Thyroid gland (tissue), 4 donors: ENCODE results near the gene BRD2. TPM values are rescaled to one million over a fixed set of nuclear protein-coding genes. Genes with fewer than 3 reads are reported as not detected.

ENCODE experiments used
- DNase-seq, 2 donors: peaks; one replicate each; pipeline ENCODE4 v3.0.0-alpha.2; 2019
- H3K27ac ChIP-seq, 3 donors: fragments of 200-600 bp; sonication (generic); 1 replicate in 2 of 3; 2 replicates in 1 of 3; pipeline ENCODE4 v1.5.1; 2016 to 2019; ENCODE audit warnings: mild to moderate bottlenecking in 1 of 3, moderate library complexity in 1 of 3
- H3K27me3 ChIP-seq: fragments of 200-600 bp; sonication (generic); one replicate; pipeline ENCODE4 v1.5.1; 2019
- H3K36me3 ChIP-seq, 2 donors: fragments of 200-600 bp; sonication (generic); one replicate each; pipeline ENCODE4 v1.5.1; 2016 to 2019
- H3K4me1 ChIP-seq, 2 donors: fragments of 200-600 bp; sonication (generic); one replicate each; pipeline ENCODE4 v1.5.1; 2017 to 2019
- H3K4me3 ChIP-seq, 3 donors: fragments of 200-600 bp; sonication (generic); replicated peaks in 1 of 3; 1 replicate in 2 of 3; 2 replicates in 1 of 3; pipeline ENCODE4 v1.5.1; 2016; ENCODE audit warnings: mild to moderate bottlenecking in 1 of 3
- H3K9me3 ChIP-seq: fragments of 200-600 bp; sonication (generic); one replicate; pipeline ENCODE4 v1.5.1; 2017
- CTCF ChIP-seq, 6 experiments: fragments of 200-600 bp in 3 of 6; fragments of 450-650 bp in 3 of 6; sonication (generic) in 3 of 6; IDR thresholded peaks; one replicate each; pipeline ENCODE4 v1.5.1; 2016 to 2019; ENCODE audit warnings: antibody characterized with exemption in 6 of 6, mild to moderate bottlenecking in 2 of 6, inconsistent platforms in 1 of 6, moderate library complexity in 1 of 6
- POLR2A ChIP-seq, 2 donors: fragments of 450-650 bp; IDR thresholded peaks; one replicate each; pipeline ENCODE4 v1.6.1; 2017; ENCODE audit warnings: antibody characterized with exemption in 2 of 2, mild to moderate bottlenecking in 2 of 2, moderate library complexity in 1 of 2
- WGBS, 2 donors: methylation state at CpG; one replicate each; pipeline ENCODE4 v1.1.5; 2017; 5-methylcytosine and 5-hydroxymethylcytosine counted together
- intact Hi-C: fragments of 100-400 bp; cut with DNase I; formaldehyde crosslinking; loops from one replicate; pipeline ENCODE4 v1.15.1; 2023
- total RNA-seq, 4 donors: library from RNA; depleted of rRNA; stranded (reverse); fragments of >200 nt; gene quantifications; one replicate each; pipeline ENCODE4 v1.2.3, GENCODE V29; 2016

BRD2 gene
- total RNA-seq, 4 donors from 2014 or later = 206 to 282 (median 238) TPM

GRCh38 chr6:33000055-33000454, 31.7 kb downstream of the BRD2 start:
- no peaks in the 10 kb centered on the region for H3K9me3 ChIP-seq
- intact Hi-C loops = no loop called here
- TF ChIP-seq CTCF (IDR thresholded peaks at IDR 0.05) (no peak), POLR2A (IDR thresholded peaks at IDR 0.05) (no peak)
- H3K4me1 ChIP-seq = no peaks in the 10 kb centered on the region
- no peak overlapping the region for H3K27ac ChIP-seq
- H3K4me3 ChIP-seq = no peak overlapping the region
- 39 to 42% methylated on average over 8 of the region's 8 CpGs for WGBS, 2 donors
- H3K36me3 ChIP-seq = no peaks in the 10 kb centered on the region
- H3K27me3 ChIP-seq = no peaks in the 10 kb centered on the region
- no peak for DNase-seq

- Histone ChIP-seq H3K4me3 (no peak overlapping the region), H3K27me3 (no peaks in the 10 kb centered on the region), H3K27ac (no peak overlapping the region), H3K36me3 (no peaks in the 10 kb centered on the region), H3K9me3 (no peaks in the 10 kb centered on the region), H3K4me1 (no peaks in the 10 kb centered on the region)
- intact Hi-C loops = no loop called here
- 67 to 78% methylated on average over 4 of the region's 4 CpGs for WGBS, 2 donors
- DNase-seq = no peak
- TF ChIP-seq CTCF (IDR thresholded peaks at IDR 0.05) (no peak), POLR2A (IDR thresholded peaks at IDR 0.05) (no peak)
Measured at GRCh38 chr6:33001685-33002084, 33.3 kb downstream of the BRD2 start.

GRCh38 chr6:33004940-33005339, 36.5 kb downstream of the BRD2 start:
- intact Hi-C loops = no loop called here

GRCh38 chr6:33007831-33008400, 39.5 kb downstream of the BRD2 start:
- no peak overlapping the region for H3K4me3 ChIP-seq
- WGBS, 2 donors = 92 to 95% methylated on average over 20 to 26 of the region's 26 CpGs
- H3K27me3 ChIP-seq = no peaks in the 10 kb centered on the region
- TF ChIP-seq CTCF (IDR thresholded peaks at IDR 0.05) (no peak), POLR2A (IDR thresholded peaks at IDR 0.05) (no peak)
- H3K4me1 ChIP-seq = no peaks in the 10 kb centered on the region
- H3K9me3 ChIP-seq = no peaks in the 10 kb centered on the region
- DNase-seq = no peak
- no peaks in the 10 kb centered on the region for H3K36me3 ChIP-seq
- no peak overlapping the region for H3K27ac ChIP-seq
- intact Hi-C loops = no loop called here

More at GRCh38 chr6:33004940-33005339, 36.5 kb downstream of the BRD2 start:
- Histone ChIP-seq H3K9me3 (no peaks in the 10 kb centered on the region), H3K4me3 (no peak overlapping the region), H3K27me3 (no peaks in the 10 kb centered on the region), H3K36me3 (no peaks in the 10 kb centered on the region), H3K4me1 (no peaks in the 10 kb centered on the region), H3K27ac (no peak overlapping the region)
- no peak for DNase-seq
- WGBS, 2 donors = 68 to 88% methylated on average over 6 of the region's 6 CpGs
- no peak for TF ChIP-seq CTCF (IDR thresholded peaks at IDR 0.05)
- no peak for TF ChIP-seq POLR2A (IDR thresholded peaks at IDR 0.05)

GRCh38 chr6:33008944-33009861, 40.8 kb downstream of the BRD2 start, which contains the start of gene HLA-DOA:
HLA-DOA (minus strand) TSS chr6:33009591.
- no peak for DNase-seq
- no peak for TF ChIP-seq POLR2A (IDR thresholded peaks at IDR 0.05)
- no peak for TF ChIP-seq CTCF (IDR thresholded peaks at IDR 0.05)
- 24 to 29% methylated on average over 24 of the region's 24 CpGs for WGBS, 2 donors
- H3K4me3 ChIP-seq = no peak within 1 kb of the TSS
- H3K9me3 ChIP-seq = no peaks in the 10 kb centered on the region
- no peaks in the 10 kb centered on the region for H3K36me3 ChIP-seq
- no peak within 1 kb of the TSS for H3K27ac ChIP-seq
- intact Hi-C loops = no loop called here
- H3K4me1 ChIP-seq = no peaks in the 10 kb centered on the region
- peaks cover 3% of the 10 kb centered on the region for H3K27me3 ChIP-seq
